Chondrocyte (in vitro differentiated cells): ENCODE results near the gene PRKCH. TPM values are rescaled to one million over a fixed set of nuclear protein-coding genes. Genes with fewer than 3 reads are reported as not detected.

Experiments used
- DNase-seq: peaks from one replicate; pipeline ENCODE4 v3.0.0; 2021; ENCODE audit warnings: mixed read lengths, low spot score
- H3K27ac Mint-ChIP-seq: one replicate; pipeline ENCODE4 v1.8.0; 2021; ENCODE audit warnings: mild to moderate bottlenecking, moderate library complexity, mixed read lengths; ENCODE audit not compliant: unreplicated experiment
- H3K27me3 Mint-ChIP-seq: 2 replicates; pipeline ENCODE4 v1.8.0; 2021; ENCODE audit warnings: low read depth, mixed read lengths
- H3K36me3 Mint-ChIP-seq: 2 replicates; pipeline ENCODE4 v1.8.0; 2021; ENCODE audit warnings: low read depth, mixed read lengths
- H3K4me1 Mint-ChIP-seq: 2 replicates; pipeline ENCODE4 v1.8.0; 2021; ENCODE audit warnings: low read depth, mild to moderate bottlenecking, mixed read lengths
- H3K4me3 Mint-ChIP-seq: one replicate; pipeline ENCODE4 v1.8.0; 2021; ENCODE audit warnings: mild to moderate bottlenecking, moderate library complexity, mixed read lengths; ENCODE audit not compliant: unreplicated experiment
- H3K9me3 Mint-ChIP-seq: 2 replicates; pipeline ENCODE4 v1.8.0; 2021; ENCODE audit warnings: low read depth, mixed read lengths
- total RNA-seq: library from RNA; stranded (reverse); gene quantifications from 3 replicates; pipeline ENCODE4 v1.2.1, GENCODE V29; 2021
- TF ChIP-seq, protein P1 (sequence below): fragments of 200-600 bp; sonication (generic); IDR thresholded peaks from 2 replicates; pipeline ENCODE4 v1.5.0; 2021; ENCODE audit warnings: antibody characterized with exemption, mild to moderate bottlenecking, moderate library complexity

PRKCH gene
- total RNA-seq, 1 donor from 2014 or later: 9.7 TPM

- TF ChIP-seq, protein P1, sequence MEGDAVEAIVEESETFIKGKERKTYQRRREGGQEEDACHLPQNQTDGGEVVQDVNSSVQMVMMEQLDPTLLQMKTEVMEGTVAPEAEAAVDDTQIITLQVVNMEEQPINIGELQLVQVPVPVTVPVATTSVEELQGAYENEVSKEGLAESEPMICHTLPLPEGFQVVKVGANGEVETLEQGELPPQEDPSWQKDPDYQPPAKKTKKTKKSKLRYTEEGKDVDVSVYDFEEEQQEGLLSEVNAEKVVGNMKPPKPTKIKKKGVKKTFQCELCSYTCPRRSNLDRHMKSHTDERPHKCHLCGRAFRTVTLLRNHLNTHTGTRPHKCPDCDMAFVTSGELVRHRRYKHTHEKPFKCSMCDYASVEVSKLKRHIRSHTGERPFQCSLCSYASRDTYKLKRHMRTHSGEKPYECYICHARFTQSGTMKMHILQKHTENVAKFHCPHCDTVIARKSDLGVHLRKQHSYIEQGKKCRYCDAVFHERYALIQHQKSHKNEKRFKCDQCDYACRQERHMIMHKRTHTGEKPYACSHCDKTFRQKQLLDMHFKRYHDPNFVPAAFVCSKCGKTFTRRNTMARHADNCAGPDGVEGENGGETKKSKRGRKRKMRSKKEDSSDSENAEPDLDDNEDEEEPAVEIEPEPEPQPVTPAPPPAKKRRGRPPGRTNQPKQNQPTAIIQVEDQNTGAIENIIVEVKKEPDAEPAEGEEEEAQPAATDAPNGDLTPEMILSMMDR: no peak
- DNase-seq: no peak
- Mint-ChIP-seq H3K27me3 (no peaks in the 10 kb centered on the region), H3K27ac (no peak overlapping the region), H3K4me1 (peaks cover 7% of the 10 kb centered on the region), H3K9me3 (no peaks in the 10 kb centered on the region), H3K4me3 (no peak overlapping the region), H3K36me3 (no peaks in the 10 kb centered on the region)
Observed at GRCh38 chr14:61341275-61342206, 20.2 kb downstream of the PRKCH start.

DNA sequence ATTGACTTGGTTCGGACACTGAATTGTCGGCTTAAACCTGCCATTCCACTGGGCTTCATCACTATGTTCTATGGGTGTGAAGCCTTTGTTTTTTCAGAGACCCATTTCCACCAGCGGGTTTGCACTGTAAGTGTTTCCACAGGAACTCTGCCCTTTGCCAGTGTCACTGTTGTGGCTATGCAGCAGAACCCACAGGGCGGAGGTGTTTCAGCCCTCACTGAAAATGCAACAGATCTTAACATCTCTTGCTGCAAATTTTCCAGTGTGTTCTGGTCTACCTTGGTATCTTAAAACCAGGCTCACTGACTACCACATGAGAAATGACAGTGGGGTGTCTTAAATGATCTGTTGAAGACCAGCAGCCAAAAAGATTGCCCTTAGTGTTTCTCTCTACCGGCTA is 21.1 kb downstream of the PRKCH start:
- Mint-ChIP-seq H3K36me3 (no peaks in the 10 kb centered on the region), H3K27ac (no peak overlapping the region), H3K27me3 (no peaks in the 10 kb centered on the region), H3K4me1 (peaks cover 7% of the 10 kb centered on the region), H3K9me3 (no peaks in the 10 kb centered on the region), H3K4me3 (no peak overlapping the region)
- TF ChIP-seq, protein P1: no peak
- no peak for DNase-seq

DNA sequence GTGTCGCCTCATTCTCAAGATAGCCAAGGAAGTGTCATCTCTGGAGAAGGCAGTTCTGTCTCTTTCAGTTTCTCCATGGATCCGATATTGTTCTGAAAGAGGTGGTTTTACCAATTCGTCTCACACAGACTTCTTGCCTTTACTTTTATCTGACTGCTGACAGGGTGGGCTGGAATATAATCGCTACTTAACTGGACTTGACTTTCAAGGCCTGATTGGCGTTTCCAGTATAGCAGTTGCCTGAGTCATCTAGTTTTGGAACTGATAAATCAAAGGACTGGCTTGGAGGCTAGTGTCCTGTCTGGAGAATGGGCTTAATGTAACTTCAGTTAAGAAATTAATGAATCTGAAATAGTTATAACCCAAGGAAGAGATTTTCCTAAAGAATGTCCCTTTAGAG is 21.6 kb downstream of the PRKCH start:
- Mint-ChIP-seq H3K36me3 (no peaks in the 10 kb centered on the region), H3K9me3 (no peaks in the 10 kb centered on the region), H3K27ac (no peak overlapping the region), H3K4me3 (no peak overlapping the region), H3K27me3 (no peaks in the 10 kb centered on the region), H3K4me1 (peaks cover 5% of the 10 kb centered on the region)
- TF ChIP-seq, protein P1: no peak
- no peak for DNase-seq

DNA sequence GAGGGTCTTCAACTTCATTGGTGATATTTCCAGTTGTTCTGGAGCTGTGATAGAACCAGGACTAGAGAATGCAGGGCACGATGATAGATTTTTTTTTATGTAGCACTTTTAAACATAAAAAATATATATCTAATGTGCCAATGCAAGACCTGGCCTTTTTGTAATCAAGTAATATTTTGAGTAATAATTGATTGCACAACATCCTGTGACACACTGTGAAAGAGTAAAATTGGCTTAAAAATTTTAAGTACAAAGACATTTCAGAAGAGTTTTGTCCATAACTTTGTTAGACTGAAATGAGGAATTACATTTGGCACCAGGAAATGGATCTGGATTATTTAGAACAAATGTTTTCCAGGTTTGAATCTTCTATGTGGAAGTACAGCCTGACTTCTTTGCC is 22.1 kb downstream of the PRKCH start:
- H3K4me3 Mint-ChIP-seq: no peak overlapping the region
- no peaks in the 10 kb centered on the region for H3K36me3 Mint-ChIP-seq
- DNase-seq: no peak
- no peaks in the 10 kb centered on the region for H3K4me1 Mint-ChIP-seq
- no peaks in the 10 kb centered on the region for H3K9me3 Mint-ChIP-seq
- no peak overlapping the region for H3K27ac Mint-ChIP-seq
- no peaks in the 10 kb centered on the region for H3K27me3 Mint-ChIP-seq
- TF ChIP-seq, protein P1: no peak

DNA sequence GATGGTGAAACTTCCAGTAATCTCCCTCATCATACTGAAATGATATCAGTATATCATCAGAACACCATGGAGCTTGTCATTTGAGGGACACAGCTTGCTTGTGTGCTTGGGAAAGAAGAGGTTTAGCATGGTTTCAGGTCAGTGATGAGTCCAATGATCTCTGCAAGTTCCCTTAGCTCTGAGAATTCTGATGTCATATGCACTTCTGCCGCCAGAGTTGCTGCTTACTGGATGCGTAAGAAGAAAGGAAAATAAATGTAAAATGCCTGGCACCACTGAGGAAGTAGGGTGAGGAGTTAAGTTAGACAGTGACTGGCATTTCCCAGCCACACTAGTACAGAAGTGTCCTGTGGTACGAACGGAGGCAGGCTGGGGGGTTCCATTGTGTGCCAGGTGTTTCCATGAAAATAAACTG is 22.6 kb downstream of the PRKCH start:
- Mint-ChIP-seq H3K9me3 (no peaks in the 10 kb centered on the region), H3K4me1 (no peaks in the 10 kb centered on the region), H3K27me3 (no peaks in the 10 kb centered on the region), H3K4me3 (no peak overlapping the region), H3K36me3 (no peaks in the 10 kb centered on the region), H3K27ac (no peak overlapping the region)
- DNase-seq: no peak
- TF ChIP-seq, protein P1: no peak
